CD4-positive, alpha-beta T cell (primary cell): ENCODE results near the gene ATN1. TPM values are rescaled to one million over a fixed set of nuclear protein-coding genes. Genes with fewer than 3 reads are reported as not detected.

ENCODE experiments used
- ATAC-seq: fragments of 200-7000 bp; cut with Tn5 transposase; one replicate; pipeline ENCODE4 v1.10.0; 2022; ENCODE audit warnings: mild to moderate bottlenecking; ENCODE audit not compliant: poor library complexity
- CTCF ChIA-PET: fragments of 350-600 bp; sonication (Branson Sonifier 250); formaldehyde crosslinking; loops from one replicate; lab custom pipeline; 2021; ENCODE audit warnings: antibody characterized with exemption, inconsistent platforms; lab: Charles Lee
- POLR2A ChIA-PET: fragments of 350-600 bp; sonication (Branson Sonifier 250); formaldehyde crosslinking; loops from one replicate; lab custom pipeline; 2021; ENCODE audit warnings: antibody characterized with exemption, inconsistent platforms; lab: Charles Lee
- DNase-seq, 14 experiments: peaks; one replicate each; pipeline ENCODE4 v3.0.0-alpha.2; 2013 to 2020; ENCODE audit warnings: mixed read lengths in 2 of 14
- H3K27ac ChIP-seq, 2 donors: one replicate each; pipeline versions ENCODE4 v1.5.1 to v1.7.0; 2013; ENCODE audit warnings: low read length in 2 of 2, low read depth in 1 of 2, mild to moderate bottlenecking in 1 of 2
- H3K27me3 ChIP-seq, 2 experiments: 1 replicate in 1 of 2; 2 replicates in 1 of 2; pipeline versions ENCODE4 v1.6.1 to v1.7.0; 2013; ENCODE audit warnings: low read length in 2 of 2, control low read depth in 1 of 2, mild to moderate bottlenecking in 1 of 2, moderate library complexity in 1 of 2; ENCODE audit not compliant: insufficient read depth in 2 of 2, control insufficient read depth in 1 of 2
- H3K36me3 ChIP-seq: one replicate; pipeline ENCODE4 v1.6.1; 2013; ENCODE audit warnings: low read length, control low read depth; ENCODE audit not compliant: insufficient read depth
- H3K4me1 ChIP-seq: one replicate; pipeline ENCODE4 v1.6.1; 2013; ENCODE audit warnings: low read length, control low read depth; ENCODE audit not compliant: insufficient read depth
- H3K4me3 ChIP-seq: one replicate; pipeline ENCODE4 v1.5.1; 2013; ENCODE audit warnings: mild to moderate bottlenecking, low read length, moderate library complexity
- H3K9me3 ChIP-seq, 2 experiments: 1 replicate in 1 of 2; 2 replicates in 1 of 2; pipeline versions ENCODE4 v1.6.1 to v1.7.0; 2013; ENCODE audit warnings: low read length in 2 of 2, mild to moderate bottlenecking in 2 of 2, control low read depth in 1 of 2, moderate library complexity in 1 of 2; ENCODE audit not compliant: control insufficient read depth in 1 of 2, insufficient read depth in 1 of 2
- H3K27ac Mint-ChIP-seq: one replicate; pipeline ENCODE4 v1.8.0; 2020; ENCODE audit warnings: mixed read lengths
- H3K27me3 Mint-ChIP-seq: one replicate; pipeline ENCODE4 v1.8.0; 2021; ENCODE audit warnings: mixed read lengths
- H3K36me3 Mint-ChIP-seq: one replicate; pipeline ENCODE4 v1.8.0; 2021; ENCODE audit warnings: low read depth, mixed read lengths
- H3K4me1 Mint-ChIP-seq: one replicate; pipeline ENCODE4 v1.8.0; 2021; ENCODE audit warnings: low read depth, mixed read lengths
- H3K4me3 Mint-ChIP-seq: one replicate; pipeline ENCODE4 v1.8.0; 2020; ENCODE audit warnings: mild to moderate bottlenecking, mixed read lengths
- H3K9me3 Mint-ChIP-seq: one replicate; pipeline ENCODE4 v1.8.0; 2020; ENCODE audit warnings: mixed read lengths
- intact Hi-C, 2 experiments: fragments of 100-400 bp; cut with DNase I in 1 of 2; cut with micrococcal nuclease in 1 of 2; formaldehyde crosslinking; loops; one replicate each; pipeline versions ENCODE4 v1.15.1 to v1.9.0; 2023 to 2025; cut with DNase I, micrococcal nuclease
- total RNA-seq, 174 experiments: library from RNA in 2 of 174; stranded (reverse) in 2 of 174; gene quantifications; one replicate each; pipeline ENCODE4 v1.2.3 and lab custom pipeline; 2021 to 2026
- TF ChIP-seq, protein P1 (sequence below): fragments of 200-600 bp; IDR thresholded peaks from one replicate; pipeline ENCODE4 v1.8.0; 2022; ENCODE audit warnings: antibody characterized with exemption, mild to moderate bottlenecking

Gene ATN1
- total RNA-seq, 2 experiments from 2014 or later, result 28.7 to 29.6 TPM

- peak overlapping the region; percentile 90 for H3K4me3 Mint-ChIP-seq
- peaks cover 72% of the 10 kb centered on the region for H3K4me1 Mint-ChIP-seq
- Histone ChIP-seq H3K27ac (peak overlapping the region; percentile 94 to 96), H3K27me3 (no peaks in the 10 kb centered on the region), H3K4me3 (peak overlapping the region; percentile 29), H3K4me1 (peaks cover 85% of the 10 kb centered on the region), H3K36me3 (peaks cover 48% of the 10 kb centered on the region), H3K9me3 (no peaks in the 10 kb centered on the region)
- H3K27ac Mint-ChIP-seq, result peak overlapping the region; percentile 97
- CTCF ChIA-PET, result interaction anchor here (1.1 to 13.3 kb wide), 9 partner anchors 14 to 95 kb away, joined by 3 to 324 read pairs (median 6); partner anchors contain the start of genes C12orf57, ENO2, LPCAT3 and LRRC23
- peaks cover 69% of the 10 kb centered on the region for H3K36me3 Mint-ChIP-seq
- H3K9me3 Mint-ChIP-seq, result no peaks in the 10 kb centered on the region
- ATAC-seq, result peak; percentile 12
- no peaks in the 10 kb centered on the region for H3K27me3 Mint-ChIP-seq
- intact Hi-C loops, result loop anchor here in 1 of 2 experiments (1.0 kb wide), 2 partner anchors 8 to 17 kb away; partner anchors contain the start of gene C12orf57
- TF ChIP-seq, protein P1, sequence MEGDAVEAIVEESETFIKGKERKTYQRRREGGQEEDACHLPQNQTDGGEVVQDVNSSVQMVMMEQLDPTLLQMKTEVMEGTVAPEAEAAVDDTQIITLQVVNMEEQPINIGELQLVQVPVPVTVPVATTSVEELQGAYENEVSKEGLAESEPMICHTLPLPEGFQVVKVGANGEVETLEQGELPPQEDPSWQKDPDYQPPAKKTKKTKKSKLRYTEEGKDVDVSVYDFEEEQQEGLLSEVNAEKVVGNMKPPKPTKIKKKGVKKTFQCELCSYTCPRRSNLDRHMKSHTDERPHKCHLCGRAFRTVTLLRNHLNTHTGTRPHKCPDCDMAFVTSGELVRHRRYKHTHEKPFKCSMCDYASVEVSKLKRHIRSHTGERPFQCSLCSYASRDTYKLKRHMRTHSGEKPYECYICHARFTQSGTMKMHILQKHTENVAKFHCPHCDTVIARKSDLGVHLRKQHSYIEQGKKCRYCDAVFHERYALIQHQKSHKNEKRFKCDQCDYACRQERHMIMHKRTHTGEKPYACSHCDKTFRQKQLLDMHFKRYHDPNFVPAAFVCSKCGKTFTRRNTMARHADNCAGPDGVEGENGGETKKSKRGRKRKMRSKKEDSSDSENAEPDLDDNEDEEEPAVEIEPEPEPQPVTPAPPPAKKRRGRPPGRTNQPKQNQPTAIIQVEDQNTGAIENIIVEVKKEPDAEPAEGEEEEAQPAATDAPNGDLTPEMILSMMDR, result no peak
- POLR2A ChIA-PET, result interaction anchor here (1.0 to 16.4 kb wide), 10 partner anchors 14 to 359 kb away, joined by 4 to 963 read pairs (median 7); partner anchors contain the start of genes C12orf57, C1RL, ENO2 and LPCAT3
- peak in 6 of 14 experiments; percentile 29 to 80 (median 64) for DNase-seq
These were observed 34.0 kb downstream of the ATN1 start for GRCh38 chr12:6961695-6962284.

GRCh38 chr12:6962285-6963015 lies 34.7 kb downstream of the ATN1 start:
- Histone ChIP-seq H3K27ac (peak overlapping the region; percentile 94 to 96), H3K9me3 (no peaks in the 10 kb centered on the region), H3K4me3 (peak overlapping the region; percentile 29), H3K36me3 (peaks cover 48% of the 10 kb centered on the region), H3K4me1 (peaks cover 78% of the 10 kb centered on the region), H3K27me3 (no peaks in the 10 kb centered on the region)
- ATAC-seq, result no peak
- intact Hi-C loops, result no loop called here
- POLR2A ChIA-PET, result interaction anchor here (1.6 to 16.4 kb wide), 8 partner anchors 8 to 273 kb away, joined by 4 to 963 read pairs (median 8); partner anchors contain the start of genes C12orf57, ENO2, LPCAT3 and PTPN6
- H3K4me3 Mint-ChIP-seq, result peak overlapping the region; percentile 90
- TF ChIP-seq, protein P1, result no peak
- DNase-seq, result peak in 1 of 14 experiments; percentile 40
- peaks cover 66% of the 10 kb centered on the region for H3K4me1 Mint-ChIP-seq
- no peaks in the 10 kb centered on the region for H3K9me3 Mint-ChIP-seq
- no peaks in the 10 kb centered on the region for H3K27me3 Mint-ChIP-seq
- CTCF ChIA-PET, result interaction anchor here (1.1 to 13.3 kb wide), 6 partner anchors 15 to 71 kb away, joined by 4 to 324 read pairs (median 11); partner anchors contain the start of genes C12orf57, ENO2, LPCAT3 and LRRC23
- H3K27ac Mint-ChIP-seq, result peak overlapping the region; percentile 97
- H3K36me3 Mint-ChIP-seq, result peaks cover 68% of the 10 kb centered on the region

DNA sequence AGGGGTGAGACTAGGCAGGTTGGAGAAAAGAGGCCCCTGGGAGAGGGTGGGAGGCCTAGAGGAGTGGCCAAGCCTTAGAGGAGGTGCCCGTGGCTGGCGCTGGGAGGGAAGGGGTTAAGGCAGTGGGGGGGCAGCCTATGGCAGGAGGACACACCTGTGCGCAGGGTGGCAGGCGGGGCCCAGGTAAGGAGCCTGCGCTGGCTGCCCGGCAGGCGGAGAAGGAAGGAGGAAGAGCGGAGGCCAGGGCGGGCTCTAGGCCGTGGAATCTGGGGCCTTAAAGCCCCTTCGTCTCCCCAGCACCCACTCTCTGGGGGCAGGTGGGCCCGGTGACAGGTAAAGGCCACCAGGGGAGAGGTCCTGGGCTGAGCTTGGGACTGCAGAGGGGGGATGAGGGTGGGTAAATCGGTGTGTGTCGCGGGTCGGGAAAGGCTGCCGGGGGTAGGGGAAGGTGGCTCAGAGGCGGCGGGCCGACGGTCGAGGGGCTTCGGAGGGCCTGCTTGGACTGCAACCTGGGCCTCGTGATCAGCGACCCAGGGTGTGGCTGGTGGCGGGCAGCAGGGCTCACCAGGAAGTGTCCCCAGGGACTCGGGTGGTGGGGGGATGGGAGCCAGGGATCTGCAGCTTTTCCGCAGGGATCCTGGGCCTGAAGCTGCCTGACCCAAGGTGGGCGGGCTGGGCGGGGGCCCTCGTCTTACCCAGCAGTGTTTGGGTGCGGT lies 35.4 kb downstream of the ATN1 start:
- no peak overlapping the region for H3K4me3 Mint-ChIP-seq
- Histone ChIP-seq H3K27me3 (no peaks in the 10 kb centered on the region), H3K4me3 (no peak overlapping the region), H3K4me1 (peaks cover 71% of the 10 kb centered on the region), H3K9me3 (no peaks in the 10 kb centered on the region), H3K27ac (peak overlapping the region in 1 of 2 donors; percentile 96), H3K36me3 (peaks cover 48% of the 10 kb centered on the region)
- H3K36me3 Mint-ChIP-seq, result peaks cover 69% of the 10 kb centered on the region
- intact Hi-C loops, result no loop called here
- H3K4me1 Mint-ChIP-seq, result peaks cover 59% of the 10 kb centered on the region
- ChIA-PET POLR2A (interaction anchor here (1.6 to 16.4 kb wide), 4 partner anchors 9 to 90 kb away, joined by 5 to 963 read pairs (median 51); partner anchors contain the start of genes C12orf57, PTPN6, RNU7-1 and SPSB2), CTCF (interaction anchor here (0.5 to 13.3 kb wide), 3 partner anchors 15 to 154 kb away, joined by 3 to 324 read pairs (median 4); partner anchors contain the start of genes C12orf57, PTPN6 and RNU7-1)
- H3K27me3 Mint-ChIP-seq, result no peaks in the 10 kb centered on the region
- TF ChIP-seq, protein P1, result no peak
- peak overlapping the region; percentile 97 for H3K27ac Mint-ChIP-seq
- ATAC-seq (no peak), DNase-seq (peak in 1 of 14 experiments; percentile 37)
- H3K9me3 Mint-ChIP-seq, result no peaks in the 10 kb centered on the region
